Measurements from ENCODE around the gene LONP1.
A peak's percentile ranks its signal among the peaks of the same experiment; 100 is the strongest.

The LONP1 gene

DNA sequence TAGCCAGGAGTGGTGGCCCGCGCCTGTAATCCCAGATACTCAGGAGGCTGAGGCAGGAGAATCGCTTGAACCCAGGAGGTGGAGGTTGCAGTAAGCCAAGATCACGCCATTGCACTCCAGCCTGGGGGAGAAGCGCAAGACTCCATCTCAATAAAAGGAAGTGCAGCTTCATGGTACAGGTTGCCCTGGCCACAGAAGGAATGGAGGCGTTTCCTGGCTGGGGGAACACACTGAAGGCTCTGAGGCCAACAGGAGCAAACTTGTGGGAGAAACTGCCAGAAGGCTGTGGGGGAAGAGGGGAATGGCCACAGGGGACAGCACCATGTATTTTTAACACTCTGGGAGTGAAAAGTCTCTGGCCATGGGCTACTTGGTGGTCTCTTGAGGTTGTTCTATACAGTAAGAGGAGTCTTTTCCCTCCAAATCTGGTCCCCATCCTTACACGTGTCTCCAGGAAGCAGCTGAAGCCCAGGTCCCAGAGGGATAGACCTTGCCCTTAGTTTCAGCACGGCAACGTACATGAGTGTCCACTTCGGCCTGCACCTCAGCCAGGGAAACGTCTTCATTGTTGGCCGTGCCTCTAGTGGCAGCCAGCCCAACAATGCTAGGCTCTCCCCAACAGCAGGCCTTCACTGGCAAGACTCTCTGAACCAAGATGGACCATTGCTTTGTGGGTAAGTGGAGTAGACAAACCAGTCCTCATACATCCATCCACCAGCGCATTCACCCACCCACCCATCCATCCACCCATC is 47.1 kb downstream of the LONP1 start:
- H3K4me1 ChIP-seq (ENCODE audit: control insufficient read depth in 2 of 2, insufficient read depth in 1 of 2, low read depth in 1 of 2, low read length in 2 of 2), result no peaks in the 10 kb centered on the region
- H3K27me3 ChIP-seq (ENCODE audit: control insufficient read depth in 3 of 3, insufficient read depth in 3 of 3, low read depth in 1 of 3, low read length in 3 of 3), result no peaks in the 10 kb centered on the region
- H3K9ac ChIP-seq (ENCODE audit: low read depth, low read length, poor library complexity), result no peak overlapping the region
- H3K4ac ChIP-seq (ENCODE audit: low read length), result no peak overlapping the region
- H3K14ac ChIP-seq (ENCODE audit: low read length), result no peak overlapping the region
- no peak overlapping the region for H3K4me2 ChIP-seq (ENCODE audit: insufficient read depth, low read length, poor library complexity, severe bottlenecking)
- no peak overlapping the region for H3K18ac ChIP-seq (ENCODE audit: low read length)
- H3K36me3 ChIP-seq (replicated peaks in 1 of 2; ENCODE audit: control insufficient read depth in 2 of 2, insufficient read depth in 2 of 2, low read length in 2 of 2), result peaks cover 19 to 53% of the 10 kb centered on the region in 2 donors
- no CpG with 5 or more reads among the region's 13 CpGs for WGBS, 2 donors (ENCODE audit: extremely low coverage in 2 of 2, insufficient read length in 2 of 2, insufficient replicate concordance in 1 of 2)
- H2AK5ac ChIP-seq (ENCODE audit: low read depth, low read length), result no peak overlapping the region
- H3K79me1 ChIP-seq (ENCODE audit: low read depth, low read length), result peaks cover 11% of the 10 kb centered on the region
- no peak overlapping the region for H2BK120ac ChIP-seq (ENCODE audit: low read depth, low read length)
- no peak overlapping the region for H2AFZ ChIP-seq (ENCODE audit: low read length)
- H3K23ac ChIP-seq (ENCODE audit: low read depth, low read length, poor library complexity), result no peak overlapping the region
- no peak overlapping the region for H2BK5ac ChIP-seq (ENCODE audit: low read length)
- no peak overlapping the region for H3K4me3 ChIP-seq (ENCODE audit: low read length in 2 of 2)
- H2BK15ac ChIP-seq (ENCODE audit: low read length), result no peak overlapping the region
- H3K27ac ChIP-seq (replicated peaks; ENCODE audit: low read length), result no peak overlapping the region
- no peak for DNase-seq (ENCODE audit: low spot score)
- H2BK12ac ChIP-seq (ENCODE audit: low read length), result no peak overlapping the region
- H4K91ac ChIP-seq (ENCODE audit: low read depth, low read length, poor library complexity), result no peak overlapping the region
- H4K8ac ChIP-seq (ENCODE audit: low read depth, low read length), result no peak overlapping the region
- peaks cover 0 to 1% of the 10 kb centered on the region in 2 donors for H3K9me3 ChIP-seq (replicated peaks in 1 of 2; ENCODE audit: control insufficient read depth in 2 of 2, insufficient read depth in 1 of 2, low read depth in 1 of 2, low read length in 2 of 2)

DNA sequence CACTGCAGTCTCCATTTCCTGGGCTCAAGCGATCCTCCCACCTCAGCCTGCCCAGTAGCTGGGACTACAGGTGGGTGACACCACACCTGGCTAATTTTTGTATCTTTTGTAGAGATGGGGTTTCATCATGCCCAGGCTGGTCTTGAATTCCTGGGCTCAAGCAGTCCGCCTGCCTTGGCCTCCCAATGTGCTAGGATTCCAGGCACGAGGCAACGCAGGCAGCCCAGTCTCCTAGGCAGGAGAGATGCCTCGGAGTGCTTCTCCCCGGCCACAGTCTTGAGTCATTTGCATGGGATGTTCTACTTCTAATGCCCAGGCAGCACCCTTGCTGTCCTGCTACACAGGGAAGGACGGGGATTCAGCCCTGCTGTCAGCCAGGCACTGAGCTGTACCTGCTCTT is 48.3 kb downstream of the LONP1 start:
- H2BK5ac ChIP-seq (ENCODE audit: low read length), result no peak overlapping the region
- no peak overlapping the region for H2BK15ac ChIP-seq (ENCODE audit: low read length)
- no peak overlapping the region for H3K9ac ChIP-seq (ENCODE audit: low read depth, low read length, poor library complexity)
- no peak overlapping the region for H3K14ac ChIP-seq (ENCODE audit: low read length)
- peaks cover 30 to 59% of the 10 kb centered on the region in 2 donors for H3K36me3 ChIP-seq (replicated peaks in 1 of 2; ENCODE audit: control insufficient read depth in 2 of 2, insufficient read depth in 2 of 2, low read length in 2 of 2)
- H3K79me1 ChIP-seq (ENCODE audit: low read depth, low read length), result peaks cover 9% of the 10 kb centered on the region
- no peak for DNase-seq (ENCODE audit: low spot score)
- H3K4me3 ChIP-seq (ENCODE audit: low read length in 2 of 2), result no peak overlapping the region
- H3K27ac ChIP-seq (replicated peaks; ENCODE audit: low read length), result no peak overlapping the region
- H4K91ac ChIP-seq (ENCODE audit: low read depth, low read length, poor library complexity), result no peak overlapping the region
- H3K4ac ChIP-seq (ENCODE audit: low read length), result no peak overlapping the region
- H3K18ac ChIP-seq (ENCODE audit: low read length), result no peak overlapping the region
- no peak overlapping the region for H2AFZ ChIP-seq (ENCODE audit: low read length)
- H4K8ac ChIP-seq (ENCODE audit: low read depth, low read length), result no peak overlapping the region
- no peak overlapping the region for H2BK120ac ChIP-seq (ENCODE audit: low read depth, low read length)
- no peak overlapping the region for H3K23ac ChIP-seq (ENCODE audit: low read depth, low read length, poor library complexity)
- peaks cover 0 to 1% of the 10 kb centered on the region in 2 donors for H3K9me3 ChIP-seq (replicated peaks in 1 of 2; ENCODE audit: control insufficient read depth in 2 of 2, insufficient read depth in 1 of 2, low read depth in 1 of 2, low read length in 2 of 2)
- no peak overlapping the region for H2BK12ac ChIP-seq (ENCODE audit: low read length)
- peaks cover 0 to 4% of the 10 kb centered on the region in 2 donors for H3K4me1 ChIP-seq (ENCODE audit: control insufficient read depth in 2 of 2, insufficient read depth in 1 of 2, low read depth in 1 of 2, low read length in 2 of 2)
- WGBS, 2 donors (ENCODE audit: extremely low coverage in 2 of 2, insufficient read length in 2 of 2, insufficient replicate concordance in 1 of 2), result no CpG with 5 or more reads among the region's 7 CpGs
- no peaks in the 10 kb centered on the region for H3K27me3 ChIP-seq (ENCODE audit: control insufficient read depth in 3 of 3, insufficient read depth in 3 of 3, low read depth in 1 of 3, low read length in 3 of 3)
- H3K4me2 ChIP-seq (ENCODE audit: insufficient read depth, low read length, poor library complexity, severe bottlenecking), result no peak overlapping the region
- H2AK5ac ChIP-seq (ENCODE audit: low read depth, low read length), result no peak overlapping the region

GRCh38 chr19:5669212-5669611 is 50.7 kb downstream of the LONP1 start:
- H2BK5ac ChIP-seq (ENCODE audit: low read length), result no peak overlapping the region
- H2AFZ ChIP-seq (ENCODE audit: low read length), result no peak overlapping the region
- H3K4me2 ChIP-seq (ENCODE audit: insufficient read depth, low read length, poor library complexity, severe bottlenecking), result no peak overlapping the region
- peak overlapping the region; percentile 38 for H3K18ac ChIP-seq (ENCODE audit: low read length)
- no CpG with 5 or more reads among the region's 11 CpGs for WGBS, 2 donors (ENCODE audit: extremely low coverage in 2 of 2, insufficient read length in 2 of 2, insufficient replicate concordance in 1 of 2)
- H3K14ac ChIP-seq (ENCODE audit: low read length), result no peak overlapping the region
- H4K91ac ChIP-seq (ENCODE audit: low read depth, low read length, poor library complexity), result no peak overlapping the region
- H3K27ac ChIP-seq (replicated peaks; ENCODE audit: low read length), result no peak overlapping the region
- no peak overlapping the region for H3K4me3 ChIP-seq (ENCODE audit: low read length in 2 of 2)
- H3K36me3 ChIP-seq (replicated peaks in 1 of 2; ENCODE audit: control insufficient read depth in 2 of 2, insufficient read depth in 2 of 2, low read length in 2 of 2), result peaks cover 50 to 80% of the 10 kb centered on the region in 2 donors
- H2BK15ac ChIP-seq (ENCODE audit: low read length), result no peak overlapping the region
- H4K8ac ChIP-seq (ENCODE audit: low read depth, low read length), result no peak overlapping the region
- no peak overlapping the region for H3K9ac ChIP-seq (ENCODE audit: low read depth, low read length, poor library complexity)
- peak overlapping the region; percentile 43 for H3K23ac ChIP-seq (ENCODE audit: low read depth, low read length, poor library complexity)
- peaks cover 4% of the 10 kb centered on the region for H3K79me1 ChIP-seq (ENCODE audit: low read depth, low read length)
- no peak overlapping the region for H2AK5ac ChIP-seq (ENCODE audit: low read depth, low read length)
- H3K27me3 ChIP-seq (ENCODE audit: control insufficient read depth in 3 of 3, insufficient read depth in 3 of 3, low read depth in 1 of 3, low read length in 3 of 3), result no peaks in the 10 kb centered on the region
- no peak overlapping the region for H3K4ac ChIP-seq (ENCODE audit: low read length)
- no peak overlapping the region for H2BK120ac ChIP-seq (ENCODE audit: low read depth, low read length)
- H3K4me1 ChIP-seq (ENCODE audit: control insufficient read depth in 2 of 2, insufficient read depth in 1 of 2, low read depth in 1 of 2, low read length in 2 of 2), result peaks cover 0 to 4% of the 10 kb centered on the region in 2 donors
- DNase-seq (ENCODE audit: low spot score), result no peak
- H3K9me3 ChIP-seq (replicated peaks in 1 of 2; ENCODE audit: control insufficient read depth in 2 of 2, insufficient read depth in 1 of 2, low read depth in 1 of 2, low read length in 2 of 2), result no peaks in the 10 kb centered on the region
- H2BK12ac ChIP-seq (ENCODE audit: low read length), result no peak overlapping the region

DNA sequence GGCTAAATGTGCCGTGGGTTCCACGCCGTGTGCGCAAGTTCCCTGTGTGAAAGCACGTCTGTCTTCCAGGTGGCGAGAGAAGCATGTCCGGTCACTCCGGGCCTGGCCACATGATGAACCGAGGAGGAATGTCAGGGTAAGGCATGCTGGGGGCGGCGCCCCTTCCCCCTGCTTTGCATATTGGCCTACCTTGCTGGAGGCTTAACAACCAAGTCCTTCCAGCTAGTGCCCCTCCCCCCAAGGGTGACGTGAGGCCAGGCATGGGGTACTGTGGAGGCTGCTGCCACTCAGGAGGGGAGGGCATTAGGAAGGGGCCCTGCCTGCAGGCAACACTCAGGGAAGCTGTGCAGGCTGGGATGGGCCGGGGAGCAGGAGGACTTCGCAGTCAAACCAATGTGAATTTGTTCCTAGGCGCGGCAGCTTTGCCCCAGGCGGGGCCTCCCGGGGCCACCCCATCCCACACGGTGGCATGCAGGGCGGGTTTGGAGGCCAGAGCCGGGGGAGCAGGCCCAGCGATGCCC is 52.1 kb downstream of the LONP1 start:
- no peak overlapping the region for H2BK120ac ChIP-seq (ENCODE audit: low read depth, low read length)
- H3K23ac ChIP-seq (ENCODE audit: low read depth, low read length, poor library complexity), result peak overlapping the region; percentile 91
- H2AFZ ChIP-seq (ENCODE audit: low read length), result no peak overlapping the region
- no peak overlapping the region for H3K9ac ChIP-seq (ENCODE audit: low read depth, low read length, poor library complexity)
- peaks cover 0 to 4% of the 10 kb centered on the region in 2 donors for H3K4me1 ChIP-seq (ENCODE audit: control insufficient read depth in 2 of 2, insufficient read depth in 1 of 2, low read depth in 1 of 2, low read length in 2 of 2)
- H2AK5ac ChIP-seq (ENCODE audit: low read depth, low read length), result no peak overlapping the region
- no peak overlapping the region for H3K4ac ChIP-seq (ENCODE audit: low read length)
- peak overlapping the region; percentile 63 for H2BK12ac ChIP-seq (ENCODE audit: low read length)
- peak overlapping the region; percentile 24 for H3K27ac ChIP-seq (replicated peaks; ENCODE audit: low read length)
- no peak overlapping the region for H4K91ac ChIP-seq (ENCODE audit: low read depth, low read length, poor library complexity)
- peak overlapping the region; percentile 82 for H4K8ac ChIP-seq (ENCODE audit: low read depth, low read length)
- no peak overlapping the region for H3K4me2 ChIP-seq (ENCODE audit: insufficient read depth, low read length, poor library complexity, severe bottlenecking)
- H2BK5ac ChIP-seq (ENCODE audit: low read length), result no peak overlapping the region
- DNase-seq (ENCODE audit: low spot score), result no peak
- WGBS, 2 donors (ENCODE audit: extremely low coverage in 2 of 2, insufficient read length in 2 of 2, insufficient replicate concordance in 1 of 2), result no CpG with 5 or more reads among the region's 22 CpGs
- no peaks in the 10 kb centered on the region for H3K9me3 ChIP-seq (replicated peaks in 1 of 2; ENCODE audit: control insufficient read depth in 2 of 2, insufficient read depth in 1 of 2, low read depth in 1 of 2, low read length in 2 of 2)
- H3K4me3 ChIP-seq (ENCODE audit: low read length in 2 of 2), result no peak overlapping the region
- H3K27me3 ChIP-seq (ENCODE audit: control insufficient read depth in 3 of 3, insufficient read depth in 3 of 3, low read depth in 1 of 3, low read length in 3 of 3), result no peaks in the 10 kb centered on the region
- H3K18ac ChIP-seq (ENCODE audit: low read length), result no peak overlapping the region
- H3K79me1 ChIP-seq (ENCODE audit: low read depth, low read length), result peaks cover 4% of the 10 kb centered on the region
- peaks cover 60 to 86% of the 10 kb centered on the region in 2 donors for H3K36me3 ChIP-seq (replicated peaks in 1 of 2; ENCODE audit: control insufficient read depth in 2 of 2, insufficient read depth in 2 of 2, low read length in 2 of 2)
- no peak overlapping the region for H3K14ac ChIP-seq (ENCODE audit: low read length)
- no peak overlapping the region for H2BK15ac ChIP-seq (ENCODE audit: low read length)

All from neuronal stem cell (in vitro differentiated cells).